ENCODE data around the gene ERICH6. TPM values are rescaled to one million over a fixed set of nuclear protein-coding genes. Genes with fewer than 3 reads are reported as not detected.

Gene ERICH6
- total RNA-seq = under 1 TPM; 0.36 to 0.48 TPM

DNA sequence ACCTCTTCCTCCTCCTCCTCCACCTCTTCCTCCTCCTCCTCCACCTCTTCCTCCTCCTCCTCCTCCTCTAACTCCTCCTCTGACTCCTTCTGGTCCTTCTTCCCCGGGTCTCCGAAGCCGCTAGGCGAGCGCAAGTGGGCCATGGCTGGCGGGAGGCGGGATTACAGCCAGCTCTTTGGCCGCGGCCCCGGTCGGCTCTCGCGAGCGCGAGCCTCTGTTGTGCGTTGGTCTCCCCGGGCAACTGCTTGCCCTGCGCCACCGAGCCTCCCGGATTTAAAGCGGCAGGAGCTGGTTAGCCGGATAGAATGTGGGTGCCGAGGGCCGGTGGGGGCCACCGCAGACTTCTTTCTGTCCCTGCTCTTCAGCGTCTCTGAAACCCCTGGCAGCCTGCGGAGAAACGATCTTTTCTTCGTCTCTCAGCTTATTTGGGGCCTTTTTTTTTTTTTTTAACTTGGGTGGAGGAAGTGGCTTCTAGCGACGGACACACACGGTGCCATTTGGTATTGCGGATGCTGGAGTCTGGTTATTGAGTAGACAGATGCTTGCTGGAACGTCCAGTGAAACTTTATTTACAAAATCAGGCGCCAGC lies at the start of gene ERICH6:
TSS of gene ERICH6 (minus strand) at position 165 of the 589 bp plus-strand sequence. CDS start at position 143, 22 bp downstream.

Other genes with a start within 250 kb of the ERICH6 start
- gene SERP1, start 157.4 kb downstream of the ERICH6 start, total RNA-seq = 100 to 1,000 TPM; 101 to 102 TPM
- gene EIF2A, start 157.1 kb downstream of the ERICH6 start, total RNA-seq = 100 to 1,000 TPM; 104 to 106 TPM
- gene SELENOT, start 100.6 kb downstream of the ERICH6 start, total RNA-seq = 10 to 100 TPM; 82.4 to 85.7 TPM
- 10 to 100 TPM; 32.5 to 32.9 TPM for gene SIAH2, start 59.2 kb upstream of the ERICH6 start, total RNA-seq
- gene MINDY4B, start 201.5 kb upstream of the ERICH6 start, total RNA-seq = not detected

All from activated naive CD4-positive, alpha-beta T cell treated with anti-CD3 and anti-CD28 coated beads, Interleukin-2, amount 10 ng/mL, durations not matched to agents 5 hours and 36 hours (primary cell).